ENCODE measurements around the gene PIWIL1.

GRCh38 chr12:130288206-130288605, 49.5 kb upstream of the PIWIL1 start:
- TF ChIP-seq, protein P1, sequence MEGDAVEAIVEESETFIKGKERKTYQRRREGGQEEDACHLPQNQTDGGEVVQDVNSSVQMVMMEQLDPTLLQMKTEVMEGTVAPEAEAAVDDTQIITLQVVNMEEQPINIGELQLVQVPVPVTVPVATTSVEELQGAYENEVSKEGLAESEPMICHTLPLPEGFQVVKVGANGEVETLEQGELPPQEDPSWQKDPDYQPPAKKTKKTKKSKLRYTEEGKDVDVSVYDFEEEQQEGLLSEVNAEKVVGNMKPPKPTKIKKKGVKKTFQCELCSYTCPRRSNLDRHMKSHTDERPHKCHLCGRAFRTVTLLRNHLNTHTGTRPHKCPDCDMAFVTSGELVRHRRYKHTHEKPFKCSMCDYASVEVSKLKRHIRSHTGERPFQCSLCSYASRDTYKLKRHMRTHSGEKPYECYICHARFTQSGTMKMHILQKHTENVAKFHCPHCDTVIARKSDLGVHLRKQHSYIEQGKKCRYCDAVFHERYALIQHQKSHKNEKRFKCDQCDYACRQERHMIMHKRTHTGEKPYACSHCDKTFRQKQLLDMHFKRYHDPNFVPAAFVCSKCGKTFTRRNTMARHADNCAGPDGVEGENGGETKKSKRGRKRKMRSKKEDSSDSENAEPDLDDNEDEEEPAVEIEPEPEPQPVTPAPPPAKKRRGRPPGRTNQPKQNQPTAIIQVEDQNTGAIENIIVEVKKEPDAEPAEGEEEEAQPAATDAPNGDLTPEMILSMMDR (conservative IDR thresholded peaks at IDR 0.05; ENCODE audit: low read depth, low read length), result no peak
- no peak for TF ChIP-seq EZH2 (IDR thresholded peaks at IDR 0.05; ENCODE audit: low read length, unreplicated experiment)

All from PC-3 (cell line).